ENCODE results near the gene ELOF1. TPM values are rescaled to one million over a fixed set of nuclear protein-coding genes. Genes with fewer than 3 reads are reported as not detected.

The ELOF1 gene
- polyA plus RNA-seq, 1 of the 3 experiments (the other 2 are of a cell fraction) = 157 TPM

- H3K4me2 ChIP-seq = no peak overlapping the region
- peaks cover 9 to 16% of the 10 kb centered on the region in 2 experiments; a peak in 2 of 4 replicates for H3K4me1 ChIP-seq (ENCODE audit: control insufficient read depth in 1 of 2, insufficient read depth in 2 of 2, low read depth in 1 of 2, low read length in 1 of 2)
- no peaks in the 10 kb centered on the region for H3K36me3 ChIP-seq (replicated peaks in 1 of 2; ENCODE audit: control insufficient read depth in 1 of 2, insufficient read depth in 2 of 2, low read length in 1 of 2)
- DNase-seq = no peak
- POLR2A ChIA-PET = no interaction called here
- no peak overlapping the region for H3K27ac ChIP-seq (ENCODE audit: low read depth in 2 of 2, low read length in 1 of 2)
- H3F3A ChIP-seq (replicated peaks; ENCODE audit: insufficient read depth) = peaks cover 20% of the 10 kb centered on the region
- no peak overlapping the region for H3K4me3 ChIP-seq (ENCODE audit: low read depth in 2 of 2, low read length in 1 of 2)
- H3K79me2 ChIP-seq (ENCODE audit: insufficient read depth) = no peaks in the 10 kb centered on the region
- CTCF ChIA-PET = interaction anchor here (1.8 kb wide), 1 partner anchor 38 kb away, joined by 3 read pairs; no protein-coding TSS in a partner anchor
- no peaks in the 10 kb centered on the region; the same call in 1 of the 2 replicates for H4K20me1 ChIP-seq (ENCODE audit: insufficient read depth)
- H3K9me3 ChIP-seq = no peaks in the 10 kb centered on the region
- TF ChIP-seq, protein P1, sequence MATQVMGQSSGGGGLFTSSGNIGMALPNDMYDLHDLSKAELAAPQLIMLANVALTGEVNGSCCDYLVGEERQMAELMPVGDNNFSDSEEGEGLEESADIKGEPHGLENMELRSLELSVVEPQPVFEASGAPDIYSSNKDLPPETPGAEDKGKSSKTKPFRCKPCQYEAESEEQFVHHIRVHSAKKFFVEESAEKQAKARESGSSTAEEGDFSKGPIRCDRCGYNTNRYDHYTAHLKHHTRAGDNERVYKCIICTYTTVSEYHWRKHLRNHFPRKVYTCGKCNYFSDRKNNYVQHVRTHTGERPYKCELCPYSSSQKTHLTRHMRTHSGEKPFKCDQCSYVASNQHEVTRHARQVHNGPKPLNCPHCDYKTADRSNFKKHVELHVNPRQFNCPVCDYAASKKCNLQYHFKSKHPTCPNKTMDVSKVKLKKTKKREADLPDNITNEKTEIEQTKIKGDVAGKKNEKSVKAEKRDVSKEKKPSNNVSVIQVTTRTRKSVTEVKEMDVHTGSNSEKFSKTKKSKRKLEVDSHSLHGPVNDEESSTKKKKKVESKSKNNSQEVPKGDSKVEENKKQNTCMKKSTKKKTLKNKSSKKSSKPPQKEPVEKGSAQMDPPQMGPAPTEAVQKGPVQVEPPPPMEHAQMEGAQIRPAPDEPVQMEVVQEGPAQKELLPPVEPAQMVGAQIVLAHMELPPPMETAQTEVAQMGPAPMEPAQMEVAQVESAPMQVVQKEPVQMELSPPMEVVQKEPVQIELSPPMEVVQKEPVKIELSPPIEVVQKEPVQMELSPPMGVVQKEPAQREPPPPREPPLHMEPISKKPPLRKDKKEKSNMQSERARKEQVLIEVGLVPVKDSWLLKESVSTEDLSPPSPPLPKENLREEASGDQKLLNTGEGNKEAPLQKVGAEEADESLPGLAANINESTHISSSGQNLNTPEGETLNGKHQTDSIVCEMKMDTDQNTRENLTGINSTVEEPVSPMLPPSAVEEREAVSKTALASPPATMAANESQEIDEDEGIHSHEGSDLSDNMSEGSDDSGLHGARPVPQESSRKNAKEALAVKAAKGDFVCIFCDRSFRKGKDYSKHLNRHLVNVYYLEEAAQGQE (IDR thresholded peaks at IDR 0.05; ENCODE audit: low read depth, low read length) = no peak
- TF ChIP-seq EZH2phosphoT487 (IDR thresholded peaks at IDR 0.05; ENCODE audit: borderline replicate concordance, low read depth) (no peak), TEAD4 (IDR thresholded peaks at IDR 0.05; ENCODE audit: borderline replicate concordance, insufficient read depth) (no peak), TAF1 (IDR thresholded peaks at IDR 0.05; ENCODE audit: borderline replicate concordance, low read depth, low read length) (no peak), MEF2A (IDR thresholded peaks at IDR 0.05; ENCODE audit: borderline replicate concordance, low read depth) (no peak), JUND (IDR thresholded peaks at IDR 0.05) (no peak), FOXM1 (IDR thresholded peaks at IDR 0.05; ENCODE audit: low read depth) (no peak), EP300 (IDR thresholded peaks at IDR 0.05; ENCODE audit: borderline replicate concordance in 1 of 2, low read depth in 1 of 2, low read length in 1 of 2) (no peak), RCOR1 (IDR thresholded peaks at IDR 0.05; ENCODE audit: low read length) (no peak), MXI1 (IDR thresholded peaks at IDR 0.05; ENCODE audit: low read depth, low read length) (no peak), RXRA (IDR thresholded peaks at IDR 0.05; ENCODE audit: borderline replicate concordance, low read depth) (no peak)
- TF ChIP-seq, protein P2, sequence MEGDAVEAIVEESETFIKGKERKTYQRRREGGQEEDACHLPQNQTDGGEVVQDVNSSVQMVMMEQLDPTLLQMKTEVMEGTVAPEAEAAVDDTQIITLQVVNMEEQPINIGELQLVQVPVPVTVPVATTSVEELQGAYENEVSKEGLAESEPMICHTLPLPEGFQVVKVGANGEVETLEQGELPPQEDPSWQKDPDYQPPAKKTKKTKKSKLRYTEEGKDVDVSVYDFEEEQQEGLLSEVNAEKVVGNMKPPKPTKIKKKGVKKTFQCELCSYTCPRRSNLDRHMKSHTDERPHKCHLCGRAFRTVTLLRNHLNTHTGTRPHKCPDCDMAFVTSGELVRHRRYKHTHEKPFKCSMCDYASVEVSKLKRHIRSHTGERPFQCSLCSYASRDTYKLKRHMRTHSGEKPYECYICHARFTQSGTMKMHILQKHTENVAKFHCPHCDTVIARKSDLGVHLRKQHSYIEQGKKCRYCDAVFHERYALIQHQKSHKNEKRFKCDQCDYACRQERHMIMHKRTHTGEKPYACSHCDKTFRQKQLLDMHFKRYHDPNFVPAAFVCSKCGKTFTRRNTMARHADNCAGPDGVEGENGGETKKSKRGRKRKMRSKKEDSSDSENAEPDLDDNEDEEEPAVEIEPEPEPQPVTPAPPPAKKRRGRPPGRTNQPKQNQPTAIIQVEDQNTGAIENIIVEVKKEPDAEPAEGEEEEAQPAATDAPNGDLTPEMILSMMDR (IDR thresholded peaks at IDR 0.05) = no peak
- TF ChIP-seq, protein P3, sequence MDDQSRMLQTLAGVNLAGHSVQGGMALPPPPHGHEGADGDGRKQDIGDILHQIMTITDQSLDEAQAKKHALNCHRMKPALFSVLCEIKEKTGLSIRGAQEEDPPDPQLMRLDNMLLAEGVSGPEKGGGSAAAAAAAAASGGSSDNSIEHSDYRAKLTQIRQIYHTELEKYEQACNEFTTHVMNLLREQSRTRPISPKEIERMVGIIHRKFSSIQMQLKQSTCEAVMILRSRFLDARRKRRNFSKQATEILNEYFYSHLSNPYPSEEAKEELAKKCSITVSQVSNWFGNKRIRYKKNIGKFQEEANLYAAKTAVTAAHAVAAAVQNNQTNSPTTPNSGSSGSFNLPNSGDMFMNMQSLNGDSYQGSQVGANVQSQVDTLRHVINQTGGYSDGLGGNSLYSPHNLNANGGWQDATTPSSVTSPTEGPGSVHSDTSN (IDR thresholded peaks at IDR 0.05) = no peak
- TF ChIP-seq, protein P4, sequence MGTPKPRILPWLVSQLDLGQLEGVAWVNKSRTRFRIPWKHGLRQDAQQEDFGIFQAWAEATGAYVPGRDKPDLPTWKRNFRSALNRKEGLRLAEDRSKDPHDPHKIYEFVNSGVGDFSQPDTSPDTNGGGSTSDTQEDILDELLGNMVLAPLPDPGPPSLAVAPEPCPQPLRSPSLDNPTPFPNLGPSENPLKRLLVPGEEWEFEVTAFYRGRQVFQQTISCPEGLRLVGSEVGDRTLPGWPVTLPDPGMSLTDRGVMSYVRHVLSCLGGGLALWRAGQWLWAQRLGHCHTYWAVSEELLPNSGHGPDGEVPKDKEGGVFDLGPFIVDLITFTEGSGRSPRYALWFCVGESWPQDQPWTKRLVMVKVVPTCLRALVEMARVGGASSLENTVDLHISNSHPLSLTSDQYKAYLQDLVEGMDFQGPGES (IDR thresholded peaks at IDR 0.05; ENCODE audit: low read depth, low read length) = no peak
- no peak overlapping the region for H3K9ac ChIP-seq
- WGBS (ENCODE audit: low lambda C conversion rate) = 94% methylated on average over 1 of the region's 1 CpG
- no peaks in the 10 kb centered on the region for H3K27me3 ChIP-seq (ENCODE audit: insufficient read depth)
- H2AFZ ChIP-seq (ENCODE audit: low read depth) = no peak overlapping the region
- H3K9me2 ChIP-seq = no peaks in the 10 kb centered on the region
These were observed 24.5 kb downstream of the ELOF1 start for GRCh38 chr19:11534538-11534937.

Measured in SK-N-SH (cell line).